Left lung (tissue), 10 donors: ENCODE data around the gene LRRN1. TPM values are rescaled to one million over a fixed set of nuclear protein-coding genes. Genes with fewer than 3 reads are reported as not detected.

Experiments used
- ATAC-seq: fragments of 200-7000 bp; cut with Tn5 transposase; one replicate; pipeline ENCODE4 v1.9.1; 2020; ENCODE audit warnings: moderate library complexity
- DNase-seq, 4 donors: peaks; one replicate each; pipeline ENCODE4 v3.0.0-alpha.2; 2013 to 2020
- H3K27ac ChIP-seq, 2 donors: fragments of 200-600 bp; sonication (generic) in 1 of 2; one replicate each; pipeline versions ENCODE4 v1.5.0 to v1.8.0; 2020 to 2021
- H3K27me3 ChIP-seq, 2 donors: fragments of 200-600 bp; sonication (generic) in 1 of 2; one replicate each; pipeline versions ENCODE4 v1.5.0 to v1.8.0; 2020 to 2021
- H3K36me3 ChIP-seq, 2 donors: fragments of 200-600 bp; sonication (generic) in 1 of 2; one replicate each; pipeline versions ENCODE4 v1.5.0 to v1.8.0; 2020 to 2021
- H3K4me1 ChIP-seq, 2 donors: fragments of 200-600 bp; one replicate each; pipeline ENCODE4 v1.8.0; 2021
- H3K4me3 ChIP-seq, 2 donors: fragments of 200-600 bp; sonication (generic) in 1 of 2; one replicate each; pipeline versions ENCODE4 v1.5.0 to v1.8.0; 2020 to 2021; ENCODE audit warnings: mild to moderate bottlenecking in 1 of 2
- H3K9me3 ChIP-seq, 2 donors: fragments of 200-600 bp; sonication (generic) in 1 of 2; one replicate each; pipeline versions ENCODE4 v1.5.0 to v1.8.0; 2020 to 2021
- CTCF ChIP-seq, 2 donors: fragments of 200-600 bp; sonication (generic) in 1 of 2; IDR thresholded peaks; one replicate each; pipeline versions ENCODE4 v1.5.0 to v1.8.0; 2021; ENCODE audit warnings: antibody characterized with exemption in 2 of 2
- intact Hi-C, 2 donors: fragments of 100-400 bp; cut with DNase I; formaldehyde crosslinking; loops; one replicate each; pipeline versions ENCODE4 v1.11.2 to v1.14.2; 2022
- polyA plus RNA-seq, 6 donors: library from polyadenylated mRNA; unstranded; fragments of 120-200 nt; gene quantifications; one replicate each; pipeline ENCODE4 v1.2.1, GENCODE V29; 2013; ENCODE audit not compliant: insufficient read length in 6 of 6
- total RNA-seq, 2 donors: library from RNA; stranded (reverse); fragmentation: NEBNext Ultra II Directional; extraction: Animal tissue kit (Norgen Biotek cat#: 25700); gene quantifications; one replicate each; pipeline ENCODE4 v1.2.1, GENCODE V29; 2021
- donor health status: DM: no; HTN: yes; CAD: no.
- donor health status: DM: no; HTN: no; CAD: no.

The LRRN1 gene
- total and polyA plus RNA-seq, 8 donors: 1.9 to 27.6 (median 23.3) TPM

- no peak for ATAC-seq
- intact Hi-C loops: no loop called here
These were observed 16.0 kb downstream of the LRRN1 start for GRCh38 chr3:3815206-3815605.

DNA sequence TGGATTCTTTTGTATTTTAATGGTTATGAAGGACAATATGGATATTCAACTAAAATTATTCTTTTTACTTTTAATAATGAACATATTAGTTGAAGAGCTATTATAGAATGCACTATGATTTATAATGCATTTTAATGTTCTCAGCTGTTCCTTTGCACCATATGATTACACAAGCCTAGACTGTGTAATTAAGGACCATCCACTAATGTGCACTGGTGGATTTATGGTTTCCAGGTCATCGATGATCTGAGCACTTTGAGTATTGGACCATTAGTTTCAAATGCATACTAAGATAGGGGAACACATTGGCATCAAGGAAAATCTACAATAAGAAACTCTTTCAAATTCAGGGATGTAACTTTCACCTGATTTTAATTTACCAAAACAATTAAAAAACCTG is 16.8 kb downstream of the LRRN1 start:
- ATAC-seq (no peak), DNase-seq (no peak)
- TF ChIP-seq CTCF (IDR thresholded peaks at IDR 0.05): no peak
- Histone ChIP-seq H3K27me3 (no peaks in the 10 kb centered on the region), H3K36me3 (no peaks in the 10 kb centered on the region), H3K9me3 (no peaks in the 10 kb centered on the region), H3K27ac (no peak overlapping the region), H3K4me1 (peaks cover 0 to 7% of the 10 kb centered on the region in 2 donors), H3K4me3 (no peak overlapping the region)
- intact Hi-C loops: no loop called here

More at GRCh38 chr3:3815206-3815605, 16.0 kb downstream of the LRRN1 start:
- Histone ChIP-seq H3K27ac (no peak overlapping the region), H3K27me3 (no peaks in the 10 kb centered on the region), H3K36me3 (no peaks in the 10 kb centered on the region), H3K4me3 (no peak overlapping the region), H3K9me3 (no peaks in the 10 kb centered on the region), H3K4me1 (peaks cover 0 to 7% of the 10 kb centered on the region in 2 donors)
- no peak for TF ChIP-seq CTCF (IDR thresholded peaks at IDR 0.05)
- no peak for DNase-seq

DNA sequence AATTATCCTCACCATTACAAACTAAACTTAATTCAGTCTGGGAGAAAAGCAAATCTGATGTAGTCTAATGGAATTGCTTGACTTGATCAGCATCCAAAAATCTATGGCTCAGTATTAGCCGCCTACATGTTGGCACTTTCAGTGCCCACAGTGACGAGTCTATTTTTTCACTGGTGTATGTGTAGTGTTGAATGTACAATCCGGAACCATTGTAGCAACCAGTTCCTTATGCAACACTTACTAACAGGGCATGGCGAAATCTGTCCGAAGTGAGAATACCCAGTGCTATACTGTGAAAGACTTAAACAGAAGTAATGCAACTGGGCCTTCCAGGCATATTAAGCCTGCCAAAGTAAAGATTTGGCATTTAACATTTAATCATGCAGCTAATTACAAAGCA is 18.6 kb downstream of the LRRN1 start:
- TF ChIP-seq CTCF (IDR thresholded peaks at IDR 0.05): no peak
- H3K4me3 ChIP-seq: no peak overlapping the region
- intact Hi-C loops: no loop called here
- H3K27ac ChIP-seq: peak overlapping the region in 1 of 2 donors; percentile 64
- H3K4me1 ChIP-seq: peaks cover 0 to 7% of the 10 kb centered on the region in 2 donors
- H3K36me3 ChIP-seq: no peaks in the 10 kb centered on the region
- DNase-seq (no peak), ATAC-seq (peak; percentile 45)
- H3K27me3 ChIP-seq: no peaks in the 10 kb centered on the region
- no peaks in the 10 kb centered on the region for H3K9me3 ChIP-seq

DNA sequence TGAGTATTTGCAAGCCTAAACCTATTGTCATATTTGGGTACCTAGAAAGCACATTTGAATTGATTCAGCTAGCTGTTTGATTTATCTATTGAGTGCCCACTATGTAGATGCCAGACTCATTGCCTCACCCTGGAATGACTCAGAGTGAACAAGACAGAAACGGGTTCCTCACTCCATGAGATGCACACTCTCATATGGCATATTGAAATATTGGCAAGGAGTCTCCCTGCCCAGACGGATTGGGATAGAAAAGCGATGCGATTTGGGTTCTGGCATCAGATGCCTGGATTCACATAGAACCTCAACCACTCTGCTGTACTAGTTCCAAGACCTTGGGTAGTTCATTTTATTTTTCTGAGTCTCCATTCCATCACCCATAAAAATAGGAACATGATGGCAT is 22.5 kb downstream of the LRRN1 start:
- H3K36me3 ChIP-seq: no peaks in the 10 kb centered on the region
- H3K27me3 ChIP-seq: no peaks in the 10 kb centered on the region
- intact Hi-C loops: no loop called here
- H3K4me3 ChIP-seq: no peak overlapping the region
- ATAC-seq (no peak), DNase-seq (no peak)
- H3K9me3 ChIP-seq: no peaks in the 10 kb centered on the region
- H3K4me1 ChIP-seq: peaks cover 0 to 7% of the 10 kb centered on the region in 2 donors
- no peak for TF ChIP-seq CTCF (IDR thresholded peaks at IDR 0.05)
- no peak overlapping the region for H3K27ac ChIP-seq

DNA sequence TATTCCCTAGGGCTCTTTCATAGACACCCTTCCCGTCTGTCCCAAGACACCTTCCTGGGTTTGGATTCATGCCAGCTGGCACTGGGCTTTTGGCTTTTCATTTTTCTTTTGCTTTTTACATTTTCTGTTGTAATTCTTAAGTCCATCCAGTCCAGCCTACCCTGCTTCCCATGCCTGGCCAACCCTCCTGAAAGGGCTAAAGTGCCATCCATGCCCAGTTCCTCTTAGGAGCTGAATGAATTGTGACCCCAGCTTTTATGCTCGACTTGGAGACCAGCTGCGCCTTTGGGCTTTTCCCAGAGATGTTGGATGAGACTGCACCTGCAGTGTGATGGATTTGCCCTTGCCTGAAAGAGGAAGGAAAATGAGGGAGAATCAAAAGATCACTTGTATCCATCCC is 25.8 kb downstream of the LRRN1 start:
- Histone ChIP-seq H3K27me3 (no peaks in the 10 kb centered on the region), H3K27ac (no peak overlapping the region), H3K36me3 (no peaks in the 10 kb centered on the region), H3K4me3 (no peak overlapping the region), H3K4me1 (no peaks in the 10 kb centered on the region), H3K9me3 (no peaks in the 10 kb centered on the region)
- no peak for TF ChIP-seq CTCF (IDR thresholded peaks at IDR 0.05)
- no peak for ATAC-seq
- no peak for DNase-seq
- intact Hi-C loops: no loop called here
